Glomerular visceral epithelial cell (primary cell): Measurements from ENCODE around the gene NAMPT.
"Not testable (repeated sequence)": the region's sequence is repeated elsewhere in the genome, so short reads cannot be mapped to it uniquely, and the experiment has no call there.

Experiments
- DNase-seq: peaks from one replicate; pipeline ENCODE4 v3.0.0-alpha.2; 2016; ENCODE audit errors: extremely low spot score

Gene NAMPT

DNA sequence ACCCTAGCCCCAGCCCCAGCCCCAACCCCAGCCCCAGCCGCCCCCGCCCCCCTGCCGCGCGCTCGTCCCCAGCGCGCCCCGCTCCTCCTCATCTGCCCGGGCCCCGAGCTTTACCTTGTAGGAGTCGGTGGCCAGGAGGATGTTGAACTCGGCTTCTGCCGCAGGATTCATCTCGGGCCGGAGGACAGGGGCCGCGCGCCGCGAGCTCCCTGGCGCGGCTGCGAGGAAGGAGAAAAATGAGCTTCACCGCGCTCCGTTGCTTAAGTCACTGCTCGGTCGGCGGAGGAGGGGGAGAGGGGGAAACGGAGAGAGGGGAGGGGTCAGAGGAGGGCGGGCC lies at the start of gene NAMPT:
TSS of gene NAMPT (minus strand) at position 270 of the 337 bp plus-strand sequence. CDS start at position 171, 99 bp downstream.
- no peak for DNase-seq

- DNase-seq, result no peak
Observed at GRCh38 chr7:106332201-106332600, 47.4 kb upstream of the NAMPT start.

GRCh38 chr7:106331441-106332175 lies 46.8 kb upstream of the NAMPT start:
- DNase-seq, result peak; percentile 22

DNA sequence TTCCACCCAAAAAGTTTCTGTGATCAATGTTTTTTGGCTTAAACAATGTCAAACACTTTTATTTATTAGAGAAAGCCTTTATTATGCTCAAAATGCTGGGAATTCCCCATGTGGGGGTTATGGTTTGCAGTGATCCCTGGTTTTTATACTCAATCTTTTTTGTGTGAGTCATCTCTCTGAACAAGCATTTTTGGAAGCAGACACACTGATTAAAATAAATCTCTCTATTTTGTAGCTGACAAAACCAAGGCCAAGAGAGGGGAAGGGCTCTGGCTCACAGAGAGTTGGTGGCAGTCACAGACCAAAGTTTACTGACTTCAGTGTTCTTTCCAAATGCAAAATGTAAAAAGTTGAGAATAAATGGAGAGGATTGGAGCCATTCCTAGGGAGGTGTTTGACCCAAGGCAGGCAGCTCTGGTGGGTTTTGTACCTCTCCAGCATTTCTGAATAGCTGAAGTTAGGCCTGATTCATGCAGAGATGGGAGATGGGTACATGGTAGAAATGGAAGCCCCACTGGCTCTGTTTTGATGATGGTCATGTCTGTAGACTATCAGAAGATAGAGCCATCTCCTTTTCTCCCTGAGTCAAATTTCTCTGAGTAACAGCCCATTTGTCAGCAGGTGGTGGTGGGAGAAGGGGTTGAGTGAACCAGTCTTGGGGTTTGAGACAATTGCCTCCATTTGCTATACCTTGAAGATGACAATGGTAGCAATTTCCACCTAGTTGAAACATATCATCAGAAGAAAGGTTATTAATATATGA lies 45.4 kb upstream of the NAMPT start:
- peak; percentile 36 for DNase-seq

GRCh38 chr7:106329408-106329807 lies 44.6 kb upstream of the NAMPT start:
- DNase-seq, result no peak

GRCh38 chr7:106327538-106328481 lies 43.0 kb upstream of the NAMPT start:
- DNase-seq, result no peak

GRCh38 chr7:106326594-106327537 lies 42.1 kb upstream of the NAMPT start:
- DNase-seq, result no peak

GRCh38 chr7:106324509-106324908 lies 39.7 kb upstream of the NAMPT start:
- not testable (repeated sequence) for DNase-seq

- DNase-seq, result not testable (repeated sequence)
Observed at GRCh38 chr7:106320254-106320770, 35.5 kb upstream of the NAMPT start.

- DNase-seq, result no peak
Observed at GRCh38 chr7:106318482-106318881, 33.7 kb upstream of the NAMPT start.

- peak; percentile 31 for DNase-seq
Observed at GRCh38 chr7:106317971-106318370, 33.2 kb upstream of the NAMPT start.

- no peak for DNase-seq
Observed at GRCh38 chr7:106316947-106317346, 32.2 kb upstream of the NAMPT start.

DNA sequence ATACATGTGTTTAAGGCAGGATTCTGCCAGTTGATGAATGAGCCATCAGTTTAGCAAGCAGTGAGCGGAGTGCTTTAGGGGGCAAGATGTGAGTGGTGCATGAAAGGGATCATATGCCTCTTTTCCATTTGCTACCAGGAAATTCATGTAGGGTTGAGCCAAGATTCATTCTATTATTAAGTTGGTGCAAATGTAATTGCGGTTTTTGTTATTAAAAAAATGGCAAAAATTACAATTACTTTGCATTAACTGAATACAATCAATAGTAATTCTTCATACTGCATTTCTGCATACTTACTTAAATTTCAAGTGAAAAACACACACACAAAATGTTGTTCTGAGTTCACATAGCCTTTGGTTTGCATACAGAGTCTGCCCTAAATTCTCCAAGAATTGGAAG lies 30.1 kb upstream of the NAMPT start:
- no peak for DNase-seq

DNA sequence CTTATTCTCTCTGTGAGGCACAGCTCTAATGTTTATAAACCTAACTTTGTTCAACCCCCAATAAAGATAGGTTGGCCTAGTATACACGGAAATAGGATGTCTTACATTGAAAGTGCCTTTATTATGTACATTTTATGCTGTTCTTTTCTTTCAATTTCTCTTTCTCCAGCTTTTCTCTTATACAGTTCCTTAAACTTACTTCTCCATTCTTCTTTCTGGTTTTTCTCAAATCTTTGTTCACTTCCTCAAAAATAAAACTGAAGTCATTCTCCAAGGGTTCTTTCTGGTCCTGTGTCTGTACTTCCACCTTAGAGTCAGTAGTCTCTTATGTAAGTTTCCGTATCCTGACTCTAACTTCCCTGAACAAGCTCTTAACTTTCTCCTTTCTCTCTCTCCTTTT lies 29.2 kb upstream of the NAMPT start:
- DNase-seq, result no peak

GRCh38 chr7:106313456-106313901 lies 28.7 kb upstream of the NAMPT start:
- peak; percentile 72 for DNase-seq

DNA sequence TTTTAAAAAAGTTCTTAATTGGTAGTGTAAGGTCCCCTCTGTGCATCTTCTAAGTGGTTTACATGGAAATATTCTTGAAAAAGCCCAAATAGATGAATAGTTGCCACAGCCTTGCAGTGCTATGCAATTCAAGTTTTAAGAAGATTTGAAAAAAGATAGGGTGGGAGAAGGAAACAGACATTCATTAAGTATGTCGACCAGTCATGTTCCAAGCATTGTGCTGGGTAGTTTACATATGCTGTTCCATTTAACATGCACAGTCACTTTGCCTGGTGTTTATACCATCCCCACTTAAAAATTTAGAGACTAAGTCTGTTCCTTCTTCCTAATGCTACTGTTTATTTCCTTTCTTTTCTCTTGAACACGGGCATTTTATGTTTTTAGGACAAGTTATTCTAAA lies 28.1 kb upstream of the NAMPT start:
- DNase-seq, result no peak

DNA sequence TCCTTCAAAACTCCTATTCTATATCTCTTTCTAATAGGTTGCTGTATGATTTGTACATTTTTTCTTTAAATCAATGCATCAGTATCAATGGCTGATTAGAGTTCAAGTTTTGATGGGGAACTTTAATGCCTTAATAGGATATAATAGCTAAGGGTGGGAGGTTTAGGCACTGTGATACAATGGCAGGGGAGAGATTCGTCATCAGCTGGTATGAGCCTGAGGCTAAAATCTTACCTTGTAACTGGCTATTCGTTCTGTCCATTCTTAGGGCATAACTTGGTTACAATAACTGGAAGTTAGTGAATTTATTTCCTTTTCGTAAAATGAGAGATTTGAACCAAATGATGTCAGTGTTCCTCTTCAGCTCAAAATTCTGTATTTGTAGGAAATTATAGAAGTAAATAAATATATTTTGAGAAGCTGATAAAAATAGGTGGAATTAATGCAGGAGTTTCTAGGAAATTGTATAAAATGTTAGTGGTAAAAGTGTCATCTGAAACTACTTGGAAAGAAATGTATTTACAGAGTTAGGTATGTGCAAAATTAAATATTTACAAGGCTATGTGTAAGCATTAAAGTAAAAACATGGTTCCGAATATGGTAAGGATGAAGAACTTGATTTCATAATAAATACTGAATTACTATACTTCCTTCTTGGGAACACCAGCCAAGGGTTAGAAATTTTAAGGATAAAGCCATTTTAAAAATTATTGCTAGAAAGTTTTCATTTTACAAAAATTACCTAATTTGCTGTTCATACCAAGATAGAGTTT lies 27.5 kb upstream of the NAMPT start:
- DNase-seq, result no peak

GRCh38 chr7:106309362-106309761 lies 24.6 kb upstream of the NAMPT start:
- DNase-seq, result no peak

GRCh38 chr7:106306256-106306655 lies 21.5 kb upstream of the NAMPT start:
- no peak for DNase-seq

GRCh38 chr7:106305732-106306131 lies 20.9 kb upstream of the NAMPT start:
- DNase-seq, result no peak
